B cell (primary cell): ENCODE measurements around the gene FAAP24. TPM values are rescaled to one million over a fixed set of nuclear protein-coding genes. Genes with fewer than 3 reads are reported as not detected.
"Not testable (repeated sequence)": the region's sequence is repeated elsewhere in the genome, so short reads cannot be mapped to it uniquely, and the experiment has no call there.

Experiments used
- ATAC-seq: fragments of 200-7000 bp; cut with Tn5 transposase; one replicate; pipeline ENCODE4 v1.10.0; 2021; ENCODE audit warnings: low read depth, mild to moderate bottlenecking, moderate number of reproducible peaks, moderate library complexity
- CTCF ChIA-PET: fragments of 350-600 bp; sonication (Branson Sonifier 250); formaldehyde crosslinking; loops from one replicate; lab custom pipeline; 2021; ENCODE audit warnings: antibody characterized with exemption, inconsistent platforms; lab: Charles Lee
- POLR2A ChIA-PET: fragments of 350-600 bp; sonication (Branson Sonifier 250); formaldehyde crosslinking; loops from one replicate; lab custom pipeline; 2021; ENCODE audit warnings: antibody characterized with exemption; lab: Charles Lee
- DNase-seq: peaks from one replicate; pipeline ENCODE4 v3.0.0; 2013
- H2AFZ ChIP-seq: 2 replicates; pipeline ENCODE4 v1.6.1; 2012; ENCODE audit warnings: mild to moderate bottlenecking, low read depth, low read length; ENCODE audit not compliant: insufficient read depth, poor library complexity, severe bottlenecking
- H3K27ac ChIP-seq, 2 donors: 1 replicate in 1 of 2; 2 replicates in 1 of 2; pipeline ENCODE4 v1.5.1; 2012 to 2013; ENCODE audit warnings: low read length in 2 of 2, mild to moderate bottlenecking in 2 of 2, moderate library complexity in 1 of 2
- H3K27me3 ChIP-seq, 4 experiments: fragments of 200-600 bp in 1 of 4; sonication (generic) in 1 of 4; replicated peaks in 1 of 4; 1 replicate in 2 of 4; 2 replicates in 2 of 4; pipeline versions ENCODE4 v1.6.1 to v1.7.0; 2013 to 2016; ENCODE audit warnings: low read length in 3 of 4, mild to moderate bottlenecking in 2 of 4, mixed read lengths in 1 of 4, moderate library complexity in 1 of 4; ENCODE audit not compliant: insufficient read depth in 4 of 4, control insufficient read depth in 3 of 4; ENCODE audit errors: control extremely low read depth in 1 of 4
- H3K36me3 ChIP-seq, 2 experiments: replicated peaks in 1 of 2; 1 replicate in 1 of 2; 2 replicates in 1 of 2; pipeline versions ENCODE4 v1.6.1 to v1.7.1; 2013; ENCODE audit warnings: low read length in 1 of 2; ENCODE audit not compliant: insufficient read depth in 2 of 2, control insufficient read depth in 1 of 2; ENCODE audit errors: control extremely low read depth in 1 of 2, extremely low read depth in 1 of 2
- H3K4me1 ChIP-seq, 2 donors: fragments of 200-600 bp in 1 of 2; sonication (generic) in 1 of 2; 1 replicate in 1 of 2; 2 replicates in 1 of 2; pipeline versions ENCODE4 v1.5.1 to v1.6.1; 2013 to 2017; ENCODE audit warnings: low read length in 2 of 2; ENCODE audit not compliant: control insufficient read depth in 2 of 2, insufficient read depth in 2 of 2
- H3K4me2 ChIP-seq: replicated peaks from 2 replicates; pipeline ENCODE3; 2012; ENCODE audit warnings: mild to moderate bottlenecking, low read depth, low read length; ENCODE audit not compliant: poor library complexity, severe bottlenecking
- H3K4me3 ChIP-seq, 5 experiments: fragments of 200-600 bp in 1 of 5; sonication (generic) in 1 of 5; 1 replicate in 3 of 5; 2 replicates in 2 of 5; pipeline versions ENCODE4 v1.5.1 to v1.7.0; 2011 to 2016; ENCODE audit warnings: low read length in 4 of 5, mild to moderate bottlenecking in 4 of 5, low read depth in 2 of 5, control low read depth in 1 of 5, moderate library complexity in 1 of 5; ENCODE audit not compliant: insufficient read depth in 1 of 5; ENCODE audit errors: control extremely low read depth in 1 of 5, extremely low read depth in 1 of 5
- H3K79me2 ChIP-seq: fragments of 200-600 bp; sonication (generic); one replicate; pipeline ENCODE4 v1.6.0; 2016; ENCODE audit warnings: low read length; ENCODE audit not compliant: control insufficient read depth, insufficient read depth
- H3K9ac ChIP-seq: fragments of 200-600 bp; sonication (generic); 2 replicates; pipeline ENCODE4 v1.6.1; 2017; ENCODE audit warnings: mild to moderate bottlenecking, low read length, moderate library complexity
- H3K9me3 ChIP-seq, 3 donors: one replicate each; pipeline versions ENCODE4 v1.6.1 to v1.7.1; 2013; ENCODE audit warnings: low read length in 2 of 3; ENCODE audit not compliant: control insufficient read depth in 2 of 3, insufficient read depth in 1 of 3; ENCODE audit errors: control extremely low read depth in 1 of 3
- H4K20me1 ChIP-seq: 2 replicates; pipeline ENCODE4 v1.6.0; 2012; ENCODE audit warnings: mild to moderate bottlenecking, low read length; ENCODE audit not compliant: insufficient read depth, control insufficient read depth, poor library complexity, severe bottlenecking
- H3K27ac Mint-ChIP-seq: one replicate; pipeline ENCODE4 v1.8.0; 2021; ENCODE audit warnings: mixed read lengths
- H3K27me3 Mint-ChIP-seq: one replicate; pipeline ENCODE4 v1.8.0; 2021; ENCODE audit warnings: mixed read lengths
- H3K4me1 Mint-ChIP-seq: one replicate; pipeline ENCODE4 v1.8.0; 2021; ENCODE audit warnings: mixed read lengths
- H3K4me3 Mint-ChIP-seq: one replicate; pipeline ENCODE4 v1.8.0; 2021; ENCODE audit warnings: mixed read lengths
- H3K9me3 Mint-ChIP-seq: one replicate; pipeline ENCODE4 v1.8.0; 2022; ENCODE audit warnings: mixed read lengths; ENCODE audit not compliant: insufficient read depth
- CTCF ChIP-seq: fragments of 200-600 bp; IDR thresholded peaks from one replicate; pipeline ENCODE4 v1.8.0; 2022; ENCODE audit warnings: antibody characterized with exemption, mild to moderate bottlenecking
- EZH2 ChIP-seq: IDR thresholded peaks from 2 replicates; pipeline ENCODE4 v1.6.1; 2012; ENCODE audit warnings: borderline replicate concordance, low read depth, mild to moderate bottlenecking, moderate library complexity, low read length; ENCODE audit not compliant: insufficient read depth, poor library complexity, severe bottlenecking
- WGBS: methylation state at CpG from one replicate; pipeline ENCODE4 v1.1.5; 2013; ENCODE audit warnings: missing lambda C conversion rate; ENCODE audit not compliant: insufficient coverage; 5-methylcytosine and 5-hydroxymethylcytosine counted together
- intact Hi-C: fragments of 100-400 bp; cut with micrococcal nuclease; formaldehyde crosslinking; loops from one replicate; pipeline ENCODE4 v1.10.0; 2022
- polyA plus RNA-seq: library from polyadenylated mRNA; depleted of rRNA; stranded (reverse); fragments of >200 nt; gene quantifications from 2 replicates; pipeline ENCODE4 v1.2.3, GENCODE V29; 2012
- total RNA-seq, 2 donors: library from RNA; stranded (reverse); fragments of 120-200 nt in 1 of 2; gene quantifications; 1 replicate in 1 of 2; 2 replicates in 1 of 2; pipeline versions ENCODE4 v1.2.3 to v1.2.4, GENCODE V29; 2013 to 2022

The FAAP24 gene
- total and polyA plus RNA-seq, 2 donors (not counting 1 experiment from before 2014, with no cell fraction given) = 1.2 to 2.7 TPM

GRCh38 chr19:32976223-32976805, 4.3 kb downstream of the FAAP24 start:
- no peak overlapping the region for H3K4me3 ChIP-seq
- no peaks in the 10 kb centered on the region for H3K27me3 ChIP-seq
- peaks cover 4 to 9% of the 10 kb centered on the region in 2 donors for H3K4me1 ChIP-seq
- Mint-ChIP-seq H3K27me3 (no peaks in the 10 kb centered on the region), H3K4me1 (peaks cover 10% of the 10 kb centered on the region), H3K27ac (no peak overlapping the region), H3K4me3 (no peak overlapping the region), H3K9me3 (no peaks in the 10 kb centered on the region)
- ATAC-seq = no peak
- H3K36me3 ChIP-seq = no peaks in the 10 kb centered on the region
- H2AFZ ChIP-seq = peak overlapping the region; percentile 32
- intact Hi-C loops = loop anchor here (2.0 kb wide), 1 partner anchor 150 kb away; no protein-coding TSS in a partner anchor
- DNase-seq = peak; percentile 56
- H3K9me3 ChIP-seq = no peaks in the 10 kb centered on the region
- no peaks in the 10 kb centered on the region for H4K20me1 ChIP-seq
- TF ChIP-seq EZH2 (no peak), CTCF (peak; percentile 74)
- H3K27ac ChIP-seq = no peak overlapping the region
- H3K4me2 ChIP-seq = no peak overlapping the region
- no peak overlapping the region for H3K9ac ChIP-seq
- POLR2A ChIA-PET = interaction anchor here (0.7 kb wide), 1 partner anchor 561 kb away, joined by 4 read pairs; no protein-coding TSS in a partner anchor
- CTCF ChIA-PET = interaction anchor here (0.6 to 1.4 kb wide), 7 partner anchors 136 to 1452 kb away, joined by 3 to 5 read pairs (median 3); partner anchors contain the start of gene UBA2
- peaks cover 9% of the 10 kb centered on the region for H3K79me2 ChIP-seq
- WGBS = 53% methylated on average over 14 of the region's 14 CpGs

- DNase-seq = no peak
- no peaks in the 10 kb centered on the region for H3K9me3 ChIP-seq
- ChIA-PET CTCF (interaction anchor here (0.7 kb wide), 1 partner anchor 142 kb away, joined by 3 read pairs; no protein-coding TSS in a partner anchor), POLR2A (no interaction called here)
- no peak for ATAC-seq
- no peak overlapping the region for H2AFZ ChIP-seq
- intact Hi-C loops = loop anchor here (2.0 kb wide), 1 partner anchor 150 kb away; no protein-coding TSS in a partner anchor
- no peak overlapping the region for H3K4me3 ChIP-seq
- H3K79me2 ChIP-seq = peaks cover 3% of the 10 kb centered on the region
- H3K4me1 ChIP-seq = peaks cover 2 to 6% of the 10 kb centered on the region in 2 donors
- H3K4me1 Mint-ChIP-seq = peaks cover 1% of the 10 kb centered on the region
- H3K36me3 ChIP-seq = no peaks in the 10 kb centered on the region
- H4K20me1 ChIP-seq = no peaks in the 10 kb centered on the region
- H3K27me3 ChIP-seq = no peaks in the 10 kb centered on the region
- no peak overlapping the region for H3K4me2 ChIP-seq
- H3K27me3 Mint-ChIP-seq = no peaks in the 10 kb centered on the region
- WGBS = 100% methylated on average over 3 of the region's 7 CpGs
- H3K9ac ChIP-seq = no peak overlapping the region
- TF ChIP-seq CTCF (no peak), EZH2 (no peak)
- no peak overlapping the region for H3K27ac ChIP-seq
- no peak overlapping the region for H3K4me3 Mint-ChIP-seq
- H3K27ac Mint-ChIP-seq = no peak overlapping the region
- H3K9me3 Mint-ChIP-seq = no peaks in the 10 kb centered on the region
These were observed 5.2 kb downstream of the FAAP24 start for GRCh38 chr19:32977280-32977679.

- CTCF ChIA-PET = interaction anchor here (0.6 to 0.7 kb wide), 3 partner anchors 53 to 1434 kb away, joined by 3 read pairs; no protein-coding TSS in a partner anchor
- H3K27ac Mint-ChIP-seq, ATAC-seq, H3K4me3 ChIP-seq, H3K9ac ChIP-seq, H3K27me3 ChIP-seq, H3K4me1 Mint-ChIP-seq, H3K4me2 ChIP-seq, H4K20me1 ChIP-seq, H3K36me3 ChIP-seq, POLR2A ChIA-PET, DNase-seq, H3K27me3 Mint-ChIP-seq, H3K9me3 Mint-ChIP-seq, H3K4me3 Mint-ChIP-seq, H3K79me2 ChIP-seq, H3K4me1 ChIP-seq, H2AFZ ChIP-seq, H3K9me3 ChIP-seq, H3K27ac ChIP-seq: not testable (repeated sequence)
- no CpG with 5 or more reads among the region's 4 CpGs for WGBS
- intact Hi-C loops = loop anchor here (2.0 kb wide), 1 partner anchor 149 kb away; no protein-coding TSS in a partner anchor
These were observed 5.8 kb downstream of the FAAP24 start for GRCh38 chr19:32977813-32978212.
